Mesenchymal stem cell (in vitro differentiated cells and primary cell): Measurements from ENCODE around the gene WLS.

Experiments used
- DNase-seq: peaks from one replicate; pipeline ENCODE4 v3.0.0-alpha.2; 2013
- H2AFZ ChIP-seq: one replicate; pipeline ENCODE4 v1.6.1; 2013; ENCODE audit warnings: low read depth, mild to moderate bottlenecking, control low read depth, inconsistent platforms, low read length, moderate library complexity
- H2AK5ac ChIP-seq: 2 replicates; pipeline ENCODE4 v1.6.1; 2013; ENCODE audit warnings: low read length, moderate library complexity, mild to moderate bottlenecking, inconsistent platforms; ENCODE audit not compliant: severe bottlenecking
- H2BK120ac ChIP-seq: one replicate; pipeline ENCODE4 v1.6.1; 2013; ENCODE audit warnings: low read depth, mild to moderate bottlenecking, inconsistent platforms, low read length, moderate library complexity
- H2BK12ac ChIP-seq, 2 experiments: one replicate each; pipeline ENCODE4 v1.6.1; 2013; ENCODE audit warnings: inconsistent platforms in 2 of 2, low read length in 2 of 2, mild to moderate bottlenecking in 2 of 2, moderate library complexity in 2 of 2, control low read depth in 1 of 2
- H2BK15ac ChIP-seq: one replicate; pipeline ENCODE4 v1.6.1; 2013; ENCODE audit warnings: mild to moderate bottlenecking, low read depth, inconsistent platforms; ENCODE audit not compliant: poor library complexity, severe bottlenecking
- H2BK5ac ChIP-seq: 2 replicates; pipeline ENCODE4 v1.6.1; 2013; ENCODE audit warnings: low read depth, mild to moderate bottlenecking, low read length, control low read depth, inconsistent platforms; ENCODE audit not compliant: poor library complexity, severe bottlenecking
- H3K14ac ChIP-seq, 2 experiments: one replicate each; pipeline ENCODE4 v1.6.1; 2013; ENCODE audit warnings: inconsistent platforms in 2 of 2, low read length in 2 of 2, control low read depth in 1 of 2, mild to moderate bottlenecking in 1 of 2, moderate library complexity in 1 of 2
- H3K18ac ChIP-seq, 2 experiments: one replicate each; pipeline ENCODE4 v1.6.1; 2013; ENCODE audit warnings: inconsistent platforms in 2 of 2, low read length in 2 of 2, control low read depth in 1 of 2, low read depth in 1 of 2, mild to moderate bottlenecking in 1 of 2
- H3K23ac ChIP-seq, 2 experiments: one replicate each; pipeline ENCODE4 v1.6.1; 2013; ENCODE audit warnings: inconsistent platforms in 2 of 2, low read length in 2 of 2, mild to moderate bottlenecking in 2 of 2, moderate library complexity in 2 of 2, control low read depth in 1 of 2
- H3K27ac ChIP-seq: 2 replicates; pipeline ENCODE4 v1.5.1; 2013; ENCODE audit warnings: mild to moderate bottlenecking, moderate library complexity, low read length, control low read depth, inconsistent platforms; ENCODE audit not compliant: poor library complexity, severe bottlenecking
- H3K27me3 ChIP-seq, 2 experiments: 2 replicates each; pipeline versions ENCODE4 v1.6.1 to v1.7.0; 2013; ENCODE audit warnings: low read length in 2 of 2, mild to moderate bottlenecking in 2 of 2, moderate library complexity in 2 of 2, control low read depth in 1 of 2, inconsistent platforms in 1 of 2; ENCODE audit not compliant: control insufficient read depth in 1 of 2, insufficient read depth in 1 of 2
- H3K36me3 ChIP-seq, 2 experiments: 2 replicates each; pipeline versions ENCODE4 v1.6.1 to v1.7.0; 2013; ENCODE audit warnings: low read length in 2 of 2, control low read depth in 1 of 2, inconsistent platforms in 1 of 2, low read depth in 1 of 2, mild to moderate bottlenecking in 1 of 2; ENCODE audit not compliant: insufficient read depth in 2 of 2, control insufficient read depth in 1 of 2
- H3K4ac ChIP-seq, 2 experiments: one replicate each; pipeline ENCODE4 v1.6.1; 2013; ENCODE audit warnings: inconsistent platforms in 2 of 2, low read length in 2 of 2, mild to moderate bottlenecking in 2 of 2, moderate library complexity in 2 of 2, control low read depth in 1 of 2, low read depth in 1 of 2
- H3K4me1 ChIP-seq: 2 replicates; pipeline ENCODE4 v1.6.1; 2013; ENCODE audit warnings: low read depth, low read length, control low read depth; ENCODE audit not compliant: control insufficient read depth, insufficient read depth
- H3K4me2 ChIP-seq: 2 replicates; pipeline ENCODE4 v1.6.1; 2013; ENCODE audit warnings: low read length, mild to moderate bottlenecking, inconsistent platforms; ENCODE audit not compliant: poor library complexity, severe bottlenecking
- H3K4me3 ChIP-seq, 2 experiments: 2 replicates each; pipeline versions ENCODE4 v1.5.1 to v1.7.0; 2013; ENCODE audit warnings: low read length in 2 of 2, mild to moderate bottlenecking in 2 of 2, control low read depth in 1 of 2, low read depth in 1 of 2; ENCODE audit not compliant: insufficient read depth in 1 of 2
- H3K79me1 ChIP-seq: replicated peaks from 2 replicates; pipeline ENCODE4 v1.6.1; 2013; ENCODE audit warnings: mild to moderate bottlenecking, control low read depth, low read length, inconsistent platforms; ENCODE audit not compliant: poor library complexity, severe bottlenecking
- H3K9ac ChIP-seq: 2 replicates; pipeline ENCODE4 v1.7.0; 2013; ENCODE audit warnings: mild to moderate bottlenecking, low read length, moderate library complexity
- H3K9me3 ChIP-seq: 2 replicates; pipeline ENCODE4 v1.7.0; 2013; ENCODE audit warnings: mild to moderate bottlenecking, low read length; ENCODE audit not compliant: control insufficient read depth
- H4K8ac ChIP-seq: one replicate; pipeline ENCODE4 v1.6.1; 2013; ENCODE audit warnings: inconsistent platforms, mild to moderate bottlenecking, low read length, moderate library complexity
- H4K91ac ChIP-seq: one replicate; pipeline ENCODE4 v1.6.1; 2013; ENCODE audit warnings: mild to moderate bottlenecking, low read length, inconsistent platforms
- WGBS: methylation state at CpG from one replicate; pipeline ENCODE4 v1.1.7; 2013; ENCODE audit warnings: mixed read lengths; 5-methylcytosine and 5-hydroxymethylcytosine counted together

Gene WLS

DNA sequence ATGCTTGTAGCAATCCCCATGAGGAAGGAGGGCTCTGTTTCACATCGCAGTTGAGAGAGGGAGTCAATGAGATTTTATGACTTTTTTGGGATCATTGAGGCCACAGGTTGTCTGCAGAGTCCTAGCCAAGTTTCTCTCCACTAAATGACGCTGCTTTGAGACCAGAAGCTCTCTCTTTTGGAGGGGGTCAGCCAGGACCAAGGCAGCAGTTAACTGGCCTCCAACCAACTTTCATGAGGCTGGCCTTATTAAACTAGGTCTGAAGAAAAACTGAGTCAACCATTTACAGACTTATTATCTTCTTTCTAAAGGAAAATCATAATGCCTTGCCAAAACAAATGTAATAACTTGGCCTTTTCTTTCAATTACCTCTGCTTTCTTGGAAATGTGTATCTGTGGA is 8.6 kb downstream of the WLS start:
- Histone ChIP-seq H2AFZ (no peak overlapping the region), H3K36me3 (peaks cover 2 to 7% of the 10 kb centered on the region in 2 experiments), H3K23ac (no peak overlapping the region), H3K4ac (no peak overlapping the region), H2BK120ac (no peak overlapping the region), H2AK5ac (no peak overlapping the region), H3K4me1 (peaks cover 1% of the 10 kb centered on the region), H3K4me3 (no peak overlapping the region), H3K9me3 (no peaks in the 10 kb centered on the region), H2BK15ac (no peak overlapping the region), H3K14ac (no peak overlapping the region), H2BK5ac (no peak overlapping the region), H3K18ac (no peak overlapping the region), H3K27me3 (no peaks in the 10 kb centered on the region), H3K9ac (no peak overlapping the region), H3K79me1 (peaks cover 4% of the 10 kb centered on the region), H4K8ac (no peak overlapping the region), H3K27ac (no peak overlapping the region), H3K4me2 (no peak overlapping the region), H4K91ac (no peak overlapping the region), H2BK12ac (no peak overlapping the region)
- no peak for DNase-seq
- 87% methylated on average over 2 of the region's 2 CpGs for WGBS

- H3K18ac ChIP-seq, result no peak overlapping the region
- peak overlapping the region; percentile 26 for H3K27ac ChIP-seq
- H3K4me3 ChIP-seq, result no peak overlapping the region
- peaks cover 2 to 7% of the 10 kb centered on the region in 2 experiments for H3K36me3 ChIP-seq
- H3K9ac ChIP-seq, result peak overlapping the region; percentile 5
- H2BK12ac ChIP-seq, result no peak overlapping the region
- H2BK120ac ChIP-seq, result no peak overlapping the region
- H2BK15ac ChIP-seq, result no peak overlapping the region
- H2AFZ ChIP-seq, result no peak overlapping the region
- H2BK5ac ChIP-seq, result no peak overlapping the region
- no peak overlapping the region for H3K23ac ChIP-seq
- no peak overlapping the region for H4K8ac ChIP-seq
- no peak overlapping the region for H2AK5ac ChIP-seq
- H3K4me1 ChIP-seq, result peaks cover 5% of the 10 kb centered on the region
- H3K14ac ChIP-seq, result no peak overlapping the region
- DNase-seq, result peak; percentile 65
- H3K4ac ChIP-seq, result no peak overlapping the region
- 0% methylated on average over 1 of the region's 5 CpGs for WGBS
- H3K27me3 ChIP-seq, result no peaks in the 10 kb centered on the region
- H3K79me1 ChIP-seq, result peaks cover 12% of the 10 kb centered on the region
- H3K4me2 ChIP-seq, result no peak overlapping the region
- no peaks in the 10 kb centered on the region for H3K9me3 ChIP-seq
- H4K91ac ChIP-seq, result no peak overlapping the region
These were observed 10.3 kb downstream of the WLS start for GRCh38 chr1:68221980-68222373.

DNA sequence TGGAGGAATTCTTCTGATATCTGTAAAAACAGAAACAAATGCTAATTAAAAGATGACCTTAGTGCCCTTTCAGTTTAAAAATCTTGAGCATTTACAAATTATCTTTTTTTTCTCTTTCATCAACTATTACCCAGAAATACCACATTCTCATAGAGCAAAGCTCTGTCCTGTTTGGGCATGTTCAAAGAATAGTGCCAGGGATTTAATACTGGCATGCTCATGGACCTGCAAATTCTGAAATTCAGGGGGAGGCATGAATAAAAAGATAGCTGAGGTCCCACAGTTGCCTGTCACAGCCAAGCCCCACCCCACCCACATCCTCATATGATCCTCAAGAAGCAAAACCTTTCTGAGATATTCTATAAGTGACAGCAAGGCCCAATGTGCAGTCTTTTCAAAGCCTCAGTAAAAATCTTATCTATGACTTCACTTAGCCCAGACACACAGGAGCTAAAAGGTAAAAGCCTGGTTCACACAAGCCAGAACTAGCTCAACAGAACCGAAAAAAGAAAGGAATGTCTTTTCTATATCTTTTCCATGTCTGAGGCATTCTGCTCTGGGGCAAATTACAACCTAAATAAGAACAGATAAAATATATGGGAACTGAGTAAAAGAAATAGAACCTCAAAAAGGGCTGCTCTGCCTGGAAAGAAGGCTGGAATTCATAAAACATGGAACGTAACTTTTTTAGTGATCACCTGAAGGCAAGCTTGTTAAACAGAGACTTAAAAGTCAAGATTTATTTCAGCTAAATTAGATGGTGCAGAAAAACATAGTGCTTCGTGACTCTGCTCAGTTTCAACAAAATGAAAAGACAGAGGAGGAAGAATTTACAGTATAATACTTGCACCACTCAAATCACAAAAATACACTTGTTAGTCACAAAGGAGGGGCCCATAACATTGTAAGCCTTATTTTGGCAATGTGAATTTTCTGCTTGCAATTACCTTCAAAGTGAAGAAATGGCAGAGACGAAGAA is 11.0 kb downstream of the WLS start:
- Histone ChIP-seq H3K4ac (no peak overlapping the region), H3K4me1 (peaks cover 4% of the 10 kb centered on the region), H3K4me3 (no peak overlapping the region)

DNA sequence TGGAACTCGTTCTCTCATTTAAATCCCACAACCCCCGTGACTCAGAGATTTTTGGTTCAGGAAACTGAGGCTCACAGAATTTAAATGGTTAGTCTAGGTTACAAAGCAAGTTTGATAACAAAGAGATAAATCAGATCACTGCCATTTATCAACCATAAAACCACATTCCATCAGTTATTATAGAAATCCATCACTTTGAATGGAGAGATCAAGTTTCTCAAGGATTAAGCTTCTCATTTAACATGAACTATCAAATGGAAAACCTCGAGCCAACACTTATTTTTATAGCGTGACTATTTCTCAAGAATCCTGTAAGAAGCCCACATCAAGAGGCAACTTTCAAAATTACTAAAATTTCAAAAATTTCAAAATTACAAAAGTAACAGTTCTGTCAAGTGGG is 11.9 kb downstream of the WLS start:
- 77% methylated on average over 3 of the region's 4 CpGs for WGBS
- Histone ChIP-seq H2BK5ac (no peak overlapping the region), H2AK5ac (no peak overlapping the region), H4K8ac (no peak overlapping the region), H2BK15ac (no peak overlapping the region), H3K27me3 (no peaks in the 10 kb centered on the region), H4K91ac (no peak overlapping the region), H3K23ac (no peak overlapping the region), H2BK12ac (no peak overlapping the region), H3K14ac (no peak overlapping the region), H2BK120ac (no peak overlapping the region), H3K9me3 (no peaks in the 10 kb centered on the region), H2AFZ (no peak overlapping the region), H3K79me1 (peaks cover 12% of the 10 kb centered on the region), H3K18ac (no peak overlapping the region), H3K36me3 (peaks cover 0 to 3% of the 10 kb centered on the region in 2 experiments), H3K4ac (no peak overlapping the region), H3K4me1 (peaks cover 4% of the 10 kb centered on the region), H3K4me3 (no peak overlapping the region), H3K9ac (no peak overlapping the region), H3K4me2 (no peak overlapping the region), H3K27ac (no peak overlapping the region)
- DNase-seq, result no peak

More for the DNA sequence above, 11.0 kb downstream of the WLS start:
- H2BK5ac ChIP-seq, result no peak overlapping the region
- H2BK120ac ChIP-seq, result no peak overlapping the region
- H3K36me3 ChIP-seq, result peaks cover 0 to 3% of the 10 kb centered on the region in 2 experiments
- no peak overlapping the region for H3K14ac ChIP-seq
- H4K8ac ChIP-seq, result no peak overlapping the region
- H3K9ac ChIP-seq, result peak overlapping the region; percentile 5
- no peak overlapping the region for H4K91ac ChIP-seq
- no peaks in the 10 kb centered on the region for H3K27me3 ChIP-seq
- no peaks in the 10 kb centered on the region for H3K9me3 ChIP-seq
- no peak overlapping the region for H3K23ac ChIP-seq
- H2BK12ac ChIP-seq, result no peak overlapping the region
- no peak overlapping the region for H2BK15ac ChIP-seq
- 100% methylated on average over 1 of the region's 4 CpGs for WGBS
- H3K27ac ChIP-seq, result peak overlapping the region; percentile 51
- H3K79me1 ChIP-seq, result peaks cover 12% of the 10 kb centered on the region
- DNase-seq, result no peak
- H3K4me2 ChIP-seq, result no peak overlapping the region
- no peak overlapping the region for H3K18ac ChIP-seq
- H2AK5ac ChIP-seq, result no peak overlapping the region
- H2AFZ ChIP-seq, result no peak overlapping the region
